ENCODE measurements around the gene LRSAM1.

DNA sequence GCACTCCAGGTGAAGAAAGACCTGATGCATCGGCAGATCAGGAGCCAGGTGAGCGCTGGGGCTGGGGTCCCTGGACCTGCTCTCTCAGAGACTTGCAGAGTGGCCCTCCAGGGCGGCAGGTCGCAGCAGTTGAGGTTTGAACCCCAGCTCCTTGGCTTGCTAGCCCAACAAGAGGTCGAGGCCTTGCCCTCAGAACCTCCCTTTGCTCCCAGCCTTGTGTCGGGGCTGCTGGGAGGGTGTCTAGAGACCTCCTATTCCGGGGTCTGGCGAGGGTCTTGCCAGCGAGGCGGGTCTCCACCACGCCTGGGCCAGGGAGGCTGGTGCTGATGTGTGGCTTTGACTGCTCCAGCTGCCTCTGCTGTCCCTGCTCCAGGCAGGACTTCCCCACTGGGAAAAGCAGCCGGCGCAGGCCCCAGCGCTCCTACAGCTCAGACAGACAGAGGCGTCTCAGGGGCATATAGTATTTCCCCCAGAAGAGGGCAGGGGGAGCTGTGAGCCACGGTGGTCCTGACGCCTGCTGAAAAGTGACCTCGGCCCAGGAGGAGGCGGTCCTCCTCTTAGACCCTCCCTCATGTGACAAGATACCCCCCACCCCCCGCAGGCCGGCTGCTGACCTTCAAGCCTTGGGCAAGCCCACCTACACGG lies 38.3 kb downstream of the LRSAM1 start:
- TF ChIP-seq ESRRG (CRISPR knock-in tag; IDR thresholded peaks at IDR 0.05) (no peak), TCF4 (CRISPR knock-in tag; IDR thresholded peaks at IDR 0.05; ENCODE audit: borderline replicate concordance) (no peak), RARB (CRISPR knock-in tag; IDR thresholded peaks at IDR 0.05) (no peak), ARNTL (CRISPR knock-in tag; IDR thresholded peaks at IDR 0.05; ENCODE audit: borderline replicate concordance, low read depth) (no peak), TOX (CRISPR knock-in tag; IDR thresholded peaks at IDR 0.05; ENCODE audit: borderline replicate concordance) (no peak), ZFP30 (CRISPR knock-in tag; IDR thresholded peaks at IDR 0.05) (no peak)
- TF ChIP-seq, protein P1, sequence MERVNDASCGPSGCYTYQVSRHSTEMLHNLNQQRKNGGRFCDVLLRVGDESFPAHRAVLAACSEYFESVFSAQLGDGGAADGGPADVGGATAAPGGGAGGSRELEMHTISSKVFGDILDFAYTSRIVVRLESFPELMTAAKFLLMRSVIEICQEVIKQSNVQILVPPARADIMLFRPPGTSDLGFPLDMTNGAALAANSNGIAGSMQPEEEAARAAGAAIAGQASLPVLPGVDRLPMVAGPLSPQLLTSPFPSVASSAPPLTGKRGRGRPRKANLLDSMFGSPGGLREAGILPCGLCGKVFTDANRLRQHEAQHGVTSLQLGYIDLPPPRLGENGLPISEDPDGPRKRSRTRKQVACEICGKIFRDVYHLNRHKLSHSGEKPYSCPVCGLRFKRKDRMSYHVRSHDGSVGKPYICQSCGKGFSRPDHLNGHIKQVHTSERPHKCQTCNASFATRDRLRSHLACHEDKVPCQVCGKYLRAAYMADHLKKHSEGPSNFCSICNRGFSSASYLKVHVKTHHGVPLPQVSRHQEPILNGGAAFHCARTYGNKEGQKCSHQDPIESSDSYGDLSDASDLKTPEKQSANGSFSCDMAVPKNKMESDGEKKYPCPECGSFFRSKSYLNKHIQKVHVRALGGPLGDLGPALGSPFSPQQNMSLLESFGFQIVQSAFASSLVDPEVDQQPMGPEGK (CRISPR knock-in tag; IDR thresholded peaks at IDR 0.05; ENCODE audit: borderline replicate concordance): no peak

Data from SK-N-SH treated with all-trans-retinoic acid at 6 μM for 48 hours (cell line).